Activated T-cell treated with anti-CD3 and anti-CD28 coated beads for 4 hours (primary cell): ENCODE measurements around the gene DDX49.
"Not testable (repeated sequence)": the region's sequence is repeated elsewhere in the genome, so short reads cannot be mapped to it uniquely, and the experiment has no call there.

Source experiments
- DNase-seq: peaks from one replicate; pipeline ENCODE4 v3.0.0-alpha.2; 2020

DDX49 gene

GRCh38 chr19:18895824-18896341, 23.6 kb upstream of the DDX49 start, which contains the start of gene CERS1:
CERS1 (minus strand) TSS chr19:18896158; CDS start chr19:18896072, 86 bp downstream.
- no peak for DNase-seq

GRCh38 chr19:18896421-18896841, 23.1 kb upstream of the DDX49 start:
- DNase-seq, result no peak

- DNase-seq, result no peak
Measured at GRCh38 chr19:18897094-18898029, 22.2 kb upstream of the DDX49 start.

- DNase-seq, result no peak
Measured at GRCh38 chr19:18898081-18898606, 21.4 kb upstream of the DDX49 start.

- DNase-seq, result no peak
Measured at GRCh38 chr19:18898607-18899408, 20.7 kb upstream of the DDX49 start.

GRCh38 chr19:18899624-18900560, 19.6 kb upstream of the DDX49 start:
- DNase-seq, result no peak

GRCh38 chr19:18900700-18901481, 18.6 kb upstream of the DDX49 start:
- DNase-seq, result no peak

GRCh38 chr19:18901491-18901890, 18.0 kb upstream of the DDX49 start:
- DNase-seq, result no peak

- not testable (repeated sequence) for DNase-seq
Measured at GRCh38 chr19:18902519-18902918, 17.0 kb upstream of the DDX49 start.

GRCh38 chr19:18903156-18904037, 16.1 kb upstream of the DDX49 start:
- DNase-seq, result no peak

- no peak for DNase-seq
Measured at GRCh38 chr19:18904334-18905057, 15.0 kb upstream of the DDX49 start.

GRCh38 chr19:18905058-18905456, 14.5 kb upstream of the DDX49 start:
- no peak for DNase-seq

- no peak for DNase-seq
Measured at GRCh38 chr19:18905513-18906236, 13.8 kb upstream of the DDX49 start.

- no peak for DNase-seq
Measured at GRCh38 chr19:18906605-18907519, 12.7 kb upstream of the DDX49 start.

- no peak for DNase-seq
Measured at GRCh38 chr19:18908917-18909619, 10.4 kb upstream of the DDX49 start.

GRCh38 chr19:18910010-18910409, 9.5 kb upstream of the DDX49 start:
- DNase-seq, result no peak
